SK-N-SH (cell line): ENCODE measurements around the gene ATP13A5. TPM values are rescaled to one million over a fixed set of nuclear protein-coding genes. Genes with fewer than 3 reads are reported as not detected.

Source experiments
- CTCF ChIA-PET: fragments of 300-600, 350-600 bp; formaldehyde crosslinking; extraction: SDS; loops from one replicate; lab custom pipeline; 2021; lab: Yijun Ruan, JAX
- POLR2A ChIA-PET: fragments of 350-600 bp; sonication (Branson Sonifier 250); formaldehyde crosslinking; extraction: SDS; loops from one replicate; lab custom pipeline; 2020; ENCODE audit warnings: antibody characterized with exemption, inconsistent platforms; lab: Yijun Ruan, JAX
- DNase-seq: peaks from one replicate; pipeline ENCODE4 v3.0.0; 2012
- H2AFZ ChIP-seq: fragments of 200-600 bp; sonication (generic); 2 replicates; pipeline ENCODE4 v1.8.1; 2016; ENCODE audit warnings: antibody characterized with exemption, mild to moderate bottlenecking, low read depth
- H3F3A ChIP-seq: fragments of 200-600 bp; sonication (generic); replicated peaks from 2 replicates; pipeline ENCODE3; 2016; ENCODE audit warnings: antibody characterized with exemption, mild to moderate bottlenecking; ENCODE audit not compliant: insufficient read depth
- H3K27ac ChIP-seq, 2 experiments: fragments of 200-500 bp in 1 of 2; fragments of 200-600 bp in 1 of 2; sonication (Bioruptor generic) in 1 of 2; sonication (generic), shearing (Covaris generic) in 1 of 2; 2 replicates each; pipeline versions ENCODE4 v1.5.1 to v1.6.1; 2014 to 2016; ENCODE audit warnings: low read depth in 2 of 2, inconsistent platforms in 1 of 2, low read length in 1 of 2, mild to moderate bottlenecking in 1 of 2, mixed read lengths in 1 of 2
- H3K27me3 ChIP-seq: fragments of 200-600 bp; sonication (generic), shearing (Covaris generic); 2 replicates; pipeline ENCODE4 v1.6.1; 2016; ENCODE audit warnings: mixed run types; ENCODE audit not compliant: insufficient read depth
- H3K36me3 ChIP-seq, 2 experiments: fragments of 200-500 bp in 1 of 2; fragments of 200-600 bp in 1 of 2; sonication (Bioruptor generic) in 1 of 2; sonication (generic) in 1 of 2; replicated peaks in 1 of 2; 2 replicates each; pipeline versions ENCODE3 to v1.5.1; 2014 to 2016; ENCODE audit warnings: low read length in 1 of 2, mild to moderate bottlenecking in 1 of 2; ENCODE audit not compliant: insufficient read depth in 2 of 2, control insufficient read depth in 1 of 2
- H3K4me1 ChIP-seq, 2 experiments: fragments of 200-500 bp in 1 of 2; fragments of 200-600 bp in 1 of 2; sonication (Bioruptor generic) in 1 of 2; sonication (generic), shearing (Covaris generic) in 1 of 2; 2 replicates each; pipeline versions ENCODE4 v1.5.1 to v1.6.1; 2014 to 2016; ENCODE audit warnings: low read depth in 1 of 2, low read length in 1 of 2, mixed run types in 1 of 2; ENCODE audit not compliant: insufficient read depth in 2 of 2, control insufficient read depth in 1 of 2
- H3K4me2 ChIP-seq: fragments of 200-600 bp; sonication (generic), shearing (Covaris generic); 2 replicates; pipeline ENCODE4 v1.6.1; 2017; ENCODE audit warnings: mixed run types
- H3K4me3 ChIP-seq, 2 experiments: fragments of 200-500 bp in 1 of 2; fragments of 200-600 bp in 1 of 2; sonication (Bioruptor generic) in 1 of 2; sonication (generic), shearing (Covaris generic) in 1 of 2; 2 replicates each; pipeline versions ENCODE4 v1.5.1 to v1.8.1; 2014 to 2016; ENCODE audit warnings: low read depth in 2 of 2, inconsistent platforms in 1 of 2, low read length in 1 of 2, mild to moderate bottlenecking in 1 of 2, mixed read lengths in 1 of 2, moderate library complexity in 1 of 2
- H3K79me2 ChIP-seq: fragments of 200-600 bp; sonication (generic); 2 replicates; pipeline ENCODE4 v1.8.1; 2017; ENCODE audit warnings: mild to moderate bottlenecking; ENCODE audit not compliant: insufficient read depth
- H3K9ac ChIP-seq: fragments of 200-600 bp; sonication (generic); 2 replicates; pipeline ENCODE4 v1.6.1; 2017; ENCODE audit warnings: mixed run types
- H3K9me2 ChIP-seq: fragments of 200-600 bp; sonication (generic); 2 replicates; pipeline ENCODE4 v1.6.1; 2017; ENCODE audit warnings: mixed run types
- H3K9me3 ChIP-seq: fragments of 200-600 bp; sonication (generic); 2 replicates; pipeline ENCODE4 v1.6.1; 2017; ENCODE audit warnings: mixed run types, mild to moderate bottlenecking, moderate library complexity
- H4K20me1 ChIP-seq: fragments of 200-600 bp; sonication (generic); 2 replicates; pipeline ENCODE4 v1.6.1; 2017; ENCODE audit warnings: mild to moderate bottlenecking, mixed run types; ENCODE audit not compliant: insufficient read depth
- CHD2 ChIP-seq: fragments of 150-350 bp; IDR thresholded peaks from 2 replicates; pipeline ENCODE4 v1.6.1; 2018; ENCODE audit warnings: low read length; ENCODE audit not compliant: partially characterized antibody
- CTCF ChIP-seq: fragments of 200-600 bp; sonication (generic); IDR thresholded peaks from 2 replicates; pipeline ENCODE4 v1.6.1; 2017; ENCODE audit warnings: antibody characterized with exemption, mild to moderate bottlenecking, moderate library complexity
- EP300 ChIP-seq, 2 experiments: IDR thresholded peaks; 2 replicates each; pipeline versions ENCODE4 v1.4.0 to v1.6.1; 2012; ENCODE audit warnings: borderline replicate concordance in 1 of 2, low read depth in 1 of 2, low read length in 1 of 2
- FOSL2 ChIP-seq: IDR thresholded peaks from 2 replicates; pipeline ENCODE4 v1.4.0; 2012; ENCODE audit warnings: low read depth, mild to moderate bottlenecking, moderate library complexity, borderline replicate concordance
- GABPA ChIP-seq: IDR thresholded peaks from 2 replicates; pipeline ENCODE4 v1.4.0; 2012; ENCODE audit warnings: low read depth, mild to moderate bottlenecking
- GATA2 ChIP-seq: sonication (generic); formaldehyde crosslinking; IDR thresholded peaks from 2 replicates; pipeline ENCODE4 v1.5.0; 2020; ENCODE audit warnings: mild to moderate bottlenecking, missing genetic modification reagents
- IRF3 ChIP-seq: fragments of 150-350 bp; IDR thresholded peaks from 2 replicates; pipeline ENCODE4 v1.6.1; 2016; ENCODE audit warnings: mild to moderate bottlenecking, low read depth, low read length
- JUND ChIP-seq: IDR thresholded peaks from 2 replicates; pipeline ENCODE4 v1.4.0; 2012
- MXI1 ChIP-seq: IDR thresholded peaks from 2 replicates; pipeline ENCODE4 v1.6.1; 2012; ENCODE audit warnings: mild to moderate bottlenecking, low read depth, low read length, improper control_type of control experiment
- NRF1 ChIP-seq: IDR thresholded peaks from 2 replicates; pipeline ENCODE4 v1.6.1; 2012; ENCODE audit warnings: low read depth, mild to moderate bottlenecking, low read length
- POLR2AphosphoS5 ChIP-seq: IDR thresholded peaks from 2 replicates; pipeline ENCODE4 v1.6.1; 2012; ENCODE audit warnings: low read depth, low read length
- RAD21 ChIP-seq: IDR thresholded peaks from 2 replicates; pipeline ENCODE4 v1.6.1; 2012; ENCODE audit warnings: mild to moderate bottlenecking, low read length
- RFX5 ChIP-seq: IDR thresholded peaks from 2 replicates; pipeline ENCODE4 v1.6.1; 2012; ENCODE audit warnings: mild to moderate bottlenecking, improper control_type of control experiment, low read length
- RXRA ChIP-seq: IDR thresholded peaks from 2 replicates; pipeline ENCODE4 v1.4.0; 2012; ENCODE audit warnings: low read depth, mild to moderate bottlenecking, borderline replicate concordance
- SIN3A ChIP-seq: IDR thresholded peaks from 2 replicates; pipeline ENCODE4 v1.6.1; 2012; ENCODE audit warnings: low read depth, mild to moderate bottlenecking, low read length, moderate library complexity, borderline replicate concordance
- TAF1 ChIP-seq: IDR thresholded peaks from 2 replicates; pipeline ENCODE4 v1.6.1; 2012; ENCODE audit warnings: low read depth, mild to moderate bottlenecking, low read length, moderate library complexity, borderline replicate concordance
- TCF12 ChIP-seq: IDR thresholded peaks from 2 replicates; pipeline ENCODE4 v1.4.0; 2012
- TEAD4 ChIP-seq: IDR thresholded peaks from 2 replicates; pipeline ENCODE4 v1.4.0; 2012; ENCODE audit warnings: mild to moderate bottlenecking, borderline replicate concordance; ENCODE audit not compliant: insufficient read depth
- WGBS: methylation state at CpG from one replicate; pipeline ENCODE4 v1.1.6; 2017; ENCODE audit warnings: low lambda C conversion rate; 5-methylcytosine and 5-hydroxymethylcytosine counted together
- polyA plus RNA-seq, 3 experiments: library from polyadenylated mRNA; depleted of rRNA; stranded (reverse); fragments of >200 nt; gene quantifications; 2 replicates each; pipeline ENCODE4 v1.2.3, GENCODE V29; 2012
- TF ChIP-seq, protein P1 (sequence below): fragments of 150-350 bp; IDR thresholded peaks from 2 replicates; pipeline ENCODE4 v1.6.1; 2017; ENCODE audit warnings: antibody characterized with exemption, low read length, low read depth, borderline replicate concordance

ATP13A5 gene
- polyA plus RNA-seq, 1 of the 3 experiments (the other 2 are of a cell fraction) = not detected

- H3K79me2 ChIP-seq = no peaks in the 10 kb centered on the region
- H4K20me1 ChIP-seq = no peaks in the 10 kb centered on the region
- no peak overlapping the region for H2AFZ ChIP-seq
- ChIA-PET CTCF (no interaction called here), POLR2A (no interaction called here)
- H3K4me1 ChIP-seq = no peaks in the 10 kb centered on the region
- H3K36me3 ChIP-seq = no peaks in the 10 kb centered on the region
- no peaks in the 10 kb centered on the region for H3F3A ChIP-seq
- no peak overlapping the region for H3K4me3 ChIP-seq
- no peak overlapping the region for H3K4me2 ChIP-seq
- no peak for DNase-seq
- TF ChIP-seq TAF1 (no peak), EP300 (IDR thresholded peaks at IDR 0.05; ENCODE audit: borderline replicate concordance in 1 of 2, low read depth in 1 of 2, low read length in 1 of 2) (no peak), FOSL2 (no peak), POLR2AphosphoS5 (no peak), TEAD4 (no peak), RAD21 (no peak), TCF12 (no peak), RFX5 (no peak), JUND (no peak), GATA2 (no peak), NRF1 (no peak), CTCF (no peak), IRF3 (no peak), RXRA (no peak), GABPA (no peak)
- TF ChIP-seq, protein P1, sequence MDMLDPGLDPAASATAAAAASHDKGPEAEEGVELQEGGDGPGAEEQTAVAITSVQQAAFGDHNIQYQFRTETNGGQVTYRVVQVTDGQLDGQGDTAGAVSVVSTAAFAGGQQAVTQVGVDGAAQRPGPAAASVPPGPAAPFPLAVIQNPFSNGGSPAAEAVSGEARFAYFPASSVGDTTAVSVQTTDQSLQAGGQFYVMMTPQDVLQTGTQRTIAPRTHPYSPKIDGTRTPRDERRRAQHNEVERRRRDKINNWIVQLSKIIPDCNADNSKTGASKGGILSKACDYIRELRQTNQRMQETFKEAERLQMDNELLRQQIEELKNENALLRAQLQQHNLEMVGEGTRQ = no peak
- H3K9me2 ChIP-seq = no peaks in the 10 kb centered on the region
- H3K9ac ChIP-seq = no peak overlapping the region
- peaks cover 5% of the 10 kb centered on the region; the same call in 1 of the 2 replicates for H3K27me3 ChIP-seq
- no peak overlapping the region for H3K27ac ChIP-seq
- no peaks in the 10 kb centered on the region for H3K9me3 ChIP-seq
These were observed 5.8 kb downstream of the ATP13A5 start for GRCh38 chr3:193372783-193373182.

DNA sequence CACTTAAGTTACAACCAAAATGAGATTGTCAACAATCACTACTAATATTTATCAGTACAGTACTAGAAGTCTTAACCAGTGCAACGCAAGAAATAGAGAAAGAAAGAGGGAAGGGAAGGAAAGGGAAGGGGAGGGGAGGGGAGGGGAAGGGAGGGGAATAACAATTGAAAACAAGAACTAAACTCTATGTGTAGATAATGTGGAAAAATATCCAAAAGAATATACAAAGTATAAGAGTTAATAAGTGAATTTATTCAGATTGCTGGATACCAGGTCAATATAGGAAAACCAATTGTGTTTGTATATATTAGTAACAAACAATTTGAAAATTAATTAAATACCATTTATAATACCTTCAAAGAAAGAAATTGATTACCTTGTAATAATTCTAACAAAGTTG is 10.7 kb downstream of the ATP13A5 start:
- Histone ChIP-seq H3K36me3 (no peaks in the 10 kb centered on the region), H3K9me2 (no peaks in the 10 kb centered on the region), H3K27me3 (no peaks in the 10 kb centered on the region; the same call in 1 of the 2 replicates), H3K27ac (no peak overlapping the region), H3K4me3 (no peak overlapping the region), H3K9me3 (no peaks in the 10 kb centered on the region), H3K4me1 (no peaks in the 10 kb centered on the region), H3K79me2 (no peaks in the 10 kb centered on the region), H3F3A (no peaks in the 10 kb centered on the region), H4K20me1 (no peaks in the 10 kb centered on the region), H3K9ac (no peak overlapping the region), H3K4me2 (no peak overlapping the region), H2AFZ (no peak overlapping the region)
- 2% methylated on average over 1 of the region's 1 CpG for WGBS
- TF ChIP-seq CHD2 (no peak), SIN3A (no peak), MXI1 (no peak), TCF12 (no peak), CTCF (no peak)
- TF ChIP-seq, protein P1 = no peak
- CTCF ChIA-PET = no interaction called here
- no peak for DNase-seq
- POLR2A ChIA-PET = no interaction called here
